GM12891 (cell line): ENCODE results near the gene PGLYRP1.

ENCODE experiments used
- PAX5 ChIP-seq: IDR thresholded peaks from 2 replicates; pipeline ENCODE4 v1.6.1; 2011; ENCODE audit warnings: low read length, moderate library complexity, mild to moderate bottlenecking; ENCODE audit not compliant: insufficient read depth, severe bottlenecking
- POLR2A ChIP-seq: IDR thresholded peaks from 2 replicates; pipeline ENCODE4 v1.6.1; 2011; ENCODE audit warnings: low read depth, low read length, control low read depth
- POLR2AphosphoS5 ChIP-seq: IDR thresholded peaks from 2 replicates; pipeline ENCODE4 v1.6.1; 2011; ENCODE audit warnings: low read depth, low read length, control low read depth
- POU2F2 ChIP-seq: IDR thresholded peaks from 2 replicates; pipeline ENCODE4 v1.6.1; 2011; ENCODE audit warnings: low read depth, mild to moderate bottlenecking, control low read depth, low read length, moderate library complexity
- SPI1 ChIP-seq: IDR thresholded peaks from 2 replicates; pipeline ENCODE4 v1.6.1; 2011; ENCODE audit warnings: low read depth, low read length, control low read depth
- TAF1 ChIP-seq: IDR thresholded peaks from 2 replicates; pipeline ENCODE4 v1.6.1; 2011; ENCODE audit warnings: low read depth, low read length, control low read depth

GRCh38 chr19:45999653-46000121 lies 23.2 kb downstream of the PGLYRP1 start:
- no peak for TF ChIP-seq POLR2A
- TF ChIP-seq TAF1 = no peak
- no peak for TF ChIP-seq POLR2AphosphoS5
- TF ChIP-seq POU2F2 = no peak
- TF ChIP-seq SPI1 = peak; percentile 71
- no peak for TF ChIP-seq PAX5
